Ovary (tissue), 9 donors: Measurements from ENCODE around the gene TSHZ2. TPM values are rescaled to one million over a fixed set of nuclear protein-coding genes. Genes with fewer than 3 reads are reported as not detected.

Experiments used
- DNase-seq, 5 donors: peaks; one replicate each; pipeline ENCODE4 v3.0.0-alpha.2; 2019 to 2020
- H3K27ac ChIP-seq, 2 donors: fragments of 200-600 bp; one replicate each; pipeline versions ENCODE4 v1.5.1 to v1.8.0; 2019 to 2022
- H3K27me3 ChIP-seq: fragments of 200-600 bp; one replicate; pipeline ENCODE4 v1.8.0; 2022
- H3K36me3 ChIP-seq: fragments of 200-600 bp; sonication (generic); one replicate; pipeline ENCODE4 v1.5.1; 2019
- H3K4me1 ChIP-seq: one replicate; pipeline ENCODE4 v1.8.1; 2013; ENCODE audit warnings: mild to moderate bottlenecking, moderate library complexity; ENCODE audit not compliant: insufficient read depth
- H3K4me3 ChIP-seq: fragments of 200-600 bp; sonication (generic); one replicate; pipeline ENCODE4 v1.5.1; 2017
- H3K9me3 ChIP-seq, 2 donors: fragments of 200-600 bp in 1 of 2; sonication (generic) in 1 of 2; one replicate each; pipeline versions ENCODE4 v1.5.1 to v1.8.1; 2013 to 2019; ENCODE audit warnings: mild to moderate bottlenecking in 1 of 2, moderate library complexity in 1 of 2
- CTCF ChIP-seq, 3 donors: fragments of 450-650 bp in 2 of 3; fragments of 200-600 bp in 1 of 3; IDR thresholded peaks; one replicate each; pipeline versions ENCODE4 v1.5.1 to v1.8.0; 2016 to 2022; ENCODE audit warnings: antibody characterized with exemption in 3 of 3, mild to moderate bottlenecking in 1 of 3
- EP300 ChIP-seq: sonication (generic); formaldehyde crosslinking; IDR thresholded peaks from one replicate; pipeline ENCODE4 v1.6.1; 2017; ENCODE audit warnings: antibody characterized with exemption
- POLR2A ChIP-seq: fragments of 450-650 bp; IDR thresholded peaks from one replicate; pipeline ENCODE4 v1.6.1; 2017; ENCODE audit warnings: antibody characterized with exemption, mild to moderate bottlenecking, moderate library complexity
- WGBS, 3 donors: extraction: QIAGEN DNeasy Blood & Tissue Kit in 1 of 3; methylation state at CpG; one replicate each; pipeline versions ENCODE4 v1.1.5 to v1.1.7; 2013 to 2017; 5-methylcytosine and 5-hydroxymethylcytosine counted together
- intact Hi-C, 4 donors: fragments of 100-400 bp; cut with DNase I; formaldehyde crosslinking; loops; one replicate each; pipeline versions ENCODE4 v1.11.0 to v1.15.1; 2022 to 2023
- polyA plus RNA-seq, 2 donors: library from polyadenylated mRNA; stranded (reverse); fragments of 200-250 nt in 1 of 2; fragments of 350-450 nt in 1 of 2; fragmentation: Illumina TruSeq in 1 of 2; extraction: RNeasy Lipid Tissue Mini Kit (QIAGEN cat#74804) in 1 of 2; gene quantifications; one replicate each; pipeline ENCODE4 v1.2.3, GENCODE V29; 2013 to 2014
- total RNA-seq, 7 donors: library from RNA; depleted of rRNA in 2 of 7; stranded (reverse); fragments of >200 nt in 2 of 7; fragmentation: NEBNext Ultra II Directional in 3 of 7; extraction: Animal tissue kit (Norgen Biotek cat#: 25700) in 3 of 7; gene quantifications; one replicate each; pipeline versions ENCODE4 v1.1.0 to v1.2.4, GENCODE V29; 2016 to 2023
- donor health status: DM: no; HTN: no; CAD: no; lungs with moderate emphysema.
- donor health status: DM: no; HTN: no; CAD: no.
- donor health status: Bipolar disorder and iron deficiency.
- donor health status: DM: yes; HTN: yes; CAD: no.
- donor health status: DM: no; HTN: no; CAD: no.
- donor health status: DM: yes; HTN: yes; CAD: no.

Gene TSHZ2
- total and polyA plus RNA-seq, 9 donors, result 18.2 to 113 (median 40.2) TPM

- peaks cover 4% of the 10 kb centered on the region for H3K4me1 ChIP-seq
- no peaks in the 10 kb centered on the region for H3K27me3 ChIP-seq
- H3K27ac ChIP-seq, result no peak overlapping the region
- no peaks in the 10 kb centered on the region for H3K36me3 ChIP-seq
- WGBS, 3 donors, result 74 to 79% (median 76%) methylated on average over 7 of the region's 7 CpGs
- H3K4me3 ChIP-seq, result no peak overlapping the region
- TF ChIP-seq CTCF (IDR thresholded peaks at IDR 0.05) (no peak), EP300 (no peak), POLR2A (no peak)
- DNase-seq, result no peak
- intact Hi-C loops, result no loop called here
- no peaks in the 10 kb centered on the region for H3K9me3 ChIP-seq
Observed at GRCh38 chr20:53382263-53382844, 410.2 kb downstream of the TSHZ2 start.

DNA sequence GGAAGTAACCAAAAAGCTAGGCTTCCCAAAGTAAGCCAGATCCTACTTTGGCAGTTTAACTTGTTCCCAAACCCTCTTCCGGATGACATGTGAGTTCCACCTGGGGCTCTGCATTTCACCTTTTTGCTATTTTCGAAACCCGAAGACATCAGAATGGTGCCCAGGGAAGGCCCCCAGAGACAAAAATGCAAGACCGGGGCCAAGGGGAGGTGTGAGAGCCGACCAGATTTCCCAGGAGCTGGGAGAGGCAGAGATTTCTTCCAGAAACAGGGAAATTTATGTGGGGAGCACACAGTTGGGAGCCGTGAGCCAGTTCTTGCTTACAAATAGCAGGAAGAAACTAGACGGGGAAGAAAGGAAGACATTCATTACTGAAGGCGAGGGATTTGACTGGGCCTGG, 411.8 kb downstream of the TSHZ2 start:
- Histone ChIP-seq H3K36me3 (no peaks in the 10 kb centered on the region), H3K9me3 (no peaks in the 10 kb centered on the region), H3K27ac (no peak overlapping the region), H3K4me1 (peaks cover 2% of the 10 kb centered on the region), H3K27me3 (no peaks in the 10 kb centered on the region), H3K4me3 (no peak overlapping the region)
- TF ChIP-seq POLR2A (no peak), EP300 (no peak), CTCF (IDR thresholded peaks at IDR 0.05) (no peak)
- DNase-seq, result no peak
- intact Hi-C loops, result no loop called here
- 56 to 66% (median 64%) methylated on average over 8 of the region's 8 CpGs for WGBS, 3 donors

DNA sequence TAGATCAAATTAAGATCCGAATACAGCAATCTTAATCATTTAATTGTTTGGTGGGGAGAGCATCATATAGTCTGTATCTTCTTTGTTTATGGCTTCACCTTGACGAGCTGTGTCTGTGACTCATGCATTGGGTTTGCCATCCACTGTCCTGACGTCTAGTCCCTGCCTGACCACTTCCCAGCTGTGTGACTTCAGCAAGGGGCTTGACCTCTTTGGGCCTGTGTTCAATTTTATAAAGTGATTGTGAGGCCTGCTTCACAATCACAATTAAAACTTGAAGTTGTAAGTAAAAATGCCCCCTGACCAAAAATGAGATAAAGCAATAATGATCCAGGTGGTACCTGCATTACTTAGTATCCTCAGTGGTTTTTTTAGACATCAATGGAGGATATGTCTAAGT, 412.2 kb downstream of the TSHZ2 start:
- no peak overlapping the region for H3K4me3 ChIP-seq
- DNase-seq, result no peak
- no peaks in the 10 kb centered on the region for H3K27me3 ChIP-seq
- H3K27ac ChIP-seq, result no peak overlapping the region
- WGBS, 3 donors, result 71 to 73% (median 71%) methylated on average over 3 of the region's 3 CpGs
- peaks cover 2% of the 10 kb centered on the region for H3K4me1 ChIP-seq
- H3K9me3 ChIP-seq, result no peaks in the 10 kb centered on the region
- intact Hi-C loops, result no loop called here
- no peaks in the 10 kb centered on the region for H3K36me3 ChIP-seq
- TF ChIP-seq POLR2A (no peak), CTCF (IDR thresholded peaks at IDR 0.05) (no peak), EP300 (no peak)

DNA sequence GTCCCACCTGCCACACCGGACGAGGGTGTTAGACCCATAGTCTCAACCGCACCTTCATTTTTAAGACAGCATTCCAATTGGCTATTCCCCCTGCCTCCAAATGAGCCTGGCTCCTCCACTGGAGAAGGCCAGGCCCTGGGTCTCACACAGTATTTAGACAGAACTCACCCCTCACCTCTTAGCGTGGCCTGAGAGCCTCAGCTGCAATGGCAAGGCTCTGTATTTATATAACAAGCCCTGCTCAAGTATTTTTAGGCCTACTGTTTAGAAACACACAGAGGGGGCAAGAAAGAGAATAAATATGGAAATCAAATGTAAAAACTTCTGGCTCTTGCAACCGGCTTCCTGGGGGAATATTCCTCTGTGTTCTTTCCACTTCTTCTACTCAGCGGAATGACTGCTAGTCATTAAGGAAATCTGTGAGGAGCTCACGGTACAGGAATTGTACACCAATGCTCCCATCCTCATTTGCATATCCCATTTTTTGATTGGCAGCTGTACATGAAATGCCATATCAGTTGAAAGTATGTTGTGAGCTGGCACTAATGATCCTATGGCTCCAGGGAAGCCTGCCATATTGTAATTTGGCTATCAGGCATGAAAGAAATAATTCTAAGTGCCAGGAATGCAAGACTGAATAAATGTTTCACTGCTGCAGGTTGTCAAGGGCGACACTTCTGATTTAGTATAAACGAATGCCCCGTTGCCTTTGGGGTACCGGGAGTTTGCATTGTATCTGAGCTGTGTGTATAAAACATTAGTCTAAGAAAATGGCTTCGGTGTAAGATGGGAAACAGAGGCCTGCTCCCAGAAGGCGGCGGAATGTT, 414.0 kb downstream of the TSHZ2 start:
- no peak overlapping the region for H3K27ac ChIP-seq
- no peaks in the 10 kb centered on the region for H3K36me3 ChIP-seq
- no peaks in the 10 kb centered on the region for H3K9me3 ChIP-seq
- intact Hi-C loops, result no loop called here
- TF ChIP-seq EP300, result no peak
- TF ChIP-seq CTCF (IDR thresholded peaks at IDR 0.05), result no peak
- no peak for DNase-seq
- WGBS, 3 donors, result 72 to 83% (median 80%) methylated on average over 14 of the region's 14 CpGs
- H3K4me3 ChIP-seq, result no peak overlapping the region
- no peaks in the 10 kb centered on the region for H3K27me3 ChIP-seq
- peaks cover 2% of the 10 kb centered on the region for H3K4me1 ChIP-seq
